Tibial artery (tissue), 4 donors: Measurements from ENCODE around the gene MYO9A.

Experiments
- DNase-seq, 2 donors: peaks; one replicate each; pipeline ENCODE4 v3.0.0-alpha.2; 2019
- H3K27ac ChIP-seq, 2 donors: fragments of 200-600 bp; sonication (generic) in 1 of 2; 1 replicate in 1 of 2; 2 replicates in 1 of 2; pipeline ENCODE4 v1.5.1; 2018 to 2019; ENCODE audit warnings: mild to moderate bottlenecking in 1 of 2
- H3K27me3 ChIP-seq, 2 donors: fragments of 200-600 bp; sonication (generic) in 1 of 2; one replicate each; pipeline versions ENCODE4 v1.5.1 to v1.6.0; 2016 to 2019
- H3K36me3 ChIP-seq, 3 donors: fragments of 200-600 bp; sonication (generic) in 2 of 3; one replicate each; pipeline ENCODE4 v1.5.1; 2016 to 2019; ENCODE audit warnings: mild to moderate bottlenecking in 2 of 3
- H3K4me1 ChIP-seq, 4 donors: fragments of 200-600 bp; sonication (generic) in 2 of 4; 1 replicate in 3 of 4; 2 replicates in 1 of 4; pipeline ENCODE4 v1.5.1; 2016 to 2019
- H3K4me3 ChIP-seq, 2 donors: fragments of 200-600 bp; sonication (generic) in 1 of 2; 1 replicate in 1 of 2; 2 replicates in 1 of 2; pipeline ENCODE4 v1.5.1; 2018 to 2019; ENCODE audit warnings: mild to moderate bottlenecking in 2 of 2
- H3K9me3 ChIP-seq, 3 donors: fragments of 200-600 bp; sonication (generic) in 1 of 3; one replicate each; pipeline ENCODE4 v1.5.1; 2016 to 2019
- CTCF ChIP-seq, 2 experiments: fragments of 200-600 bp in 1 of 2; fragments of 450-650 bp in 1 of 2; IDR thresholded peaks; one replicate each; pipeline ENCODE4 v1.5.1; 2017 to 2019; ENCODE audit warnings: antibody characterized with exemption in 2 of 2, mild to moderate bottlenecking in 1 of 2, moderate library complexity in 1 of 2
- intact Hi-C: fragments of 100-400 bp; cut with DNase I; formaldehyde crosslinking; loops from one replicate; pipeline ENCODE4 v1.15.0; 2023; ENCODE audit warnings: low total_unique reads

MYO9A gene

GRCh38 chr15:71813723-71814470 lies 304.1 kb downstream of the MYO9A start:
- Histone ChIP-seq H3K9me3 (no peaks in the 10 kb centered on the region), H3K4me1 (no peaks in the 10 kb centered on the region), H3K4me3 (no peak overlapping the region), H3K36me3 (no peaks in the 10 kb centered on the region), H3K27ac (no peak overlapping the region), H3K27me3 (no peaks in the 10 kb centered on the region)
- intact Hi-C loops, result no loop called here
- no peak for TF ChIP-seq CTCF (IDR thresholded peaks at IDR 0.05)
- DNase-seq, result no peak

- TF ChIP-seq CTCF (IDR thresholded peaks at IDR 0.05), result no peak
- no peak overlapping the region for H3K27ac ChIP-seq
- peaks cover 0 to 3% (median 2%) of the 10 kb centered on the region in 4 donors for H3K4me1 ChIP-seq
- H3K27me3 ChIP-seq, result no peaks in the 10 kb centered on the region
- intact Hi-C loops, result no loop called here
- no peak overlapping the region for H3K4me3 ChIP-seq
- DNase-seq, result no peak
- no peaks in the 10 kb centered on the region for H3K9me3 ChIP-seq
- H3K36me3 ChIP-seq, result no peaks in the 10 kb centered on the region
Observed at GRCh38 chr15:71812966-71813722, 304.8 kb downstream of the MYO9A start.

- no peaks in the 10 kb centered on the region for H3K27me3 ChIP-seq
- no peak for DNase-seq
- peaks cover 0 to 14% (median 13%) of the 10 kb centered on the region in 4 donors for H3K4me1 ChIP-seq
- H3K4me3 ChIP-seq, result no peak overlapping the region
- intact Hi-C loops, result no loop called here
- H3K27ac ChIP-seq, result no peak overlapping the region
- no peak for TF ChIP-seq CTCF (IDR thresholded peaks at IDR 0.05)
- no peaks in the 10 kb centered on the region for H3K36me3 ChIP-seq
- H3K9me3 ChIP-seq, result no peaks in the 10 kb centered on the region
Observed at GRCh38 chr15:71811752-71812735, 305.9 kb downstream of the MYO9A start.

GRCh38 chr15:71811036-71811736 lies 306.8 kb downstream of the MYO9A start:
- Histone ChIP-seq H3K9me3 (no peaks in the 10 kb centered on the region), H3K27me3 (no peaks in the 10 kb centered on the region), H3K4me3 (no peak overlapping the region), H3K4me1 (peaks cover 0 to 20% (median 17%) of the 10 kb centered on the region in 4 donors), H3K27ac (no peak overlapping the region), H3K36me3 (no peaks in the 10 kb centered on the region)
- intact Hi-C loops, result no loop called here
- no peak for DNase-seq
- no peak for TF ChIP-seq CTCF (IDR thresholded peaks at IDR 0.05)
